Body of pancreas (tissue), 4 donors: ENCODE data around the gene COL28A1. TPM values are rescaled to one million over a fixed set of nuclear protein-coding genes. Genes with fewer than 3 reads are reported as not detected.

Experiments
- ATAC-seq: fragments of 150-250 bp; one replicate; pipeline ENCODE4 v1.9.1; 2016
- DNase-seq, 4 donors: peaks; one replicate each; pipeline ENCODE4 v3.0.0-alpha.2; 2019
- H3K27ac ChIP-seq, 4 donors: fragments of 200-600 bp; sonication (generic); 1 replicate in 3 of 4; 2 replicates in 1 of 4; pipeline versions ENCODE4 v1.5.1 to v1.6.1; 2016 to 2019; ENCODE audit warnings: mild to moderate bottlenecking in 1 of 4, mixed read lengths in 1 of 4, moderate library complexity in 1 of 4
- H3K27me3 ChIP-seq, 2 donors: fragments of 200-600 bp; sonication (generic); one replicate each; pipeline ENCODE4 v1.6.0; 2016; ENCODE audit warnings: mild to moderate bottlenecking in 1 of 2
- H3K36me3 ChIP-seq, 2 donors: fragments of 200-600 bp; sonication (generic); replicated peaks in 1 of 2; 2 replicates each; pipeline ENCODE4 v1.5.1; 2016; ENCODE audit warnings: low read depth in 2 of 2; ENCODE audit not compliant: insufficient read depth in 1 of 2
- H3K4me1 ChIP-seq: fragments of 200-600 bp; sonication (generic); one replicate; pipeline ENCODE4 v1.6.0; 2016
- H3K4me3 ChIP-seq, 2 donors: fragments of 200-600 bp; sonication (generic); 1 replicate in 1 of 2; 2 replicates in 1 of 2; pipeline ENCODE4 v1.5.1; 2016 to 2019
- H3K9me3 ChIP-seq, 3 donors: fragments of 200-600 bp; sonication (generic); 1 replicate in 2 of 3; 2 replicates in 1 of 3; pipeline ENCODE4 v1.5.1; 2016
- POLR2A ChIP-seq, 3 donors: fragments of 450-650 bp; IDR thresholded peaks; one replicate each; pipeline ENCODE4 v1.6.1; 2016; ENCODE audit warnings: antibody characterized with exemption in 3 of 3, mild to moderate bottlenecking in 2 of 3
- WGBS, 2 donors: methylation state at CpG; one replicate each; pipeline ENCODE4 v1.1.5; 2017; 5-methylcytosine and 5-hydroxymethylcytosine counted together
- intact Hi-C: fragments of 100-400 bp; cut with DNase I; formaldehyde crosslinking; loops from one replicate; pipeline ENCODE4 v1.15.1; 2023
- total RNA-seq, 2 donors: library from RNA; depleted of rRNA; stranded (reverse); fragments of >200 nt; gene quantifications; one replicate each; pipeline ENCODE4 v1.1.0, GENCODE V29; 2016
- TF ChIP-seq, protein P1 (sequence below), 7 experiments: fragments of 450-650 bp in 4 of 7; fragments of 200-600 bp in 3 of 7; sonication (generic) in 3 of 7; IDR thresholded peaks; one replicate each; pipeline ENCODE4 v1.5.1; 2016 to 2019; ENCODE audit warnings: antibody characterized with exemption in 7 of 7

COL28A1 gene
- total RNA-seq, 2 donors from 2014 or later, result 13.8 to 16.9 TPM

DNA sequence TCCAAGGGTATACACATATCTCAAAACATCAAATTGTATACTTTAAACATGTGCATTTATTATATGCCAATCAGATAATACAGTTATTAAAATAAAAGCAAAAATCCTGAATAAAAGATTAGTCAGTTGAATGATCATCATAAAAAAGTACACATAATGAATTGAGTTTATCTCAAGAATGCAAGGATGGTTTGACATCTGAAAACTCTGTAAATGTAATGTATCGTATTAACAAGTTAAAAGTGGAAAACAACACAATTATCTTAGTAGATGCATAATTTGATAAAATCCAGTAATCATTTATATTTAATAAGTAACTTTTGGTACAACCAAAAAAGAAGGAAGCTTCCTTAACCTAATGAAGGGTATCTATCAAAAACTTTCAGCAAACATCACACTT is 86.6 kb downstream of the COL28A1 start:
- Histone ChIP-seq H3K9me3 (no peaks in the 10 kb centered on the region), H3K4me3 (no peak overlapping the region), H3K27me3 (no peaks in the 10 kb centered on the region), H3K36me3 (no peaks in the 10 kb centered on the region), H3K27ac (no peak overlapping the region), H3K4me1 (no peaks in the 10 kb centered on the region)
- DNase-seq (no peak), ATAC-seq (no peak)
- 91 to 98% methylated on average over 1 of the region's 1 CpG for WGBS, 2 donors
- TF ChIP-seq, protein P1, sequence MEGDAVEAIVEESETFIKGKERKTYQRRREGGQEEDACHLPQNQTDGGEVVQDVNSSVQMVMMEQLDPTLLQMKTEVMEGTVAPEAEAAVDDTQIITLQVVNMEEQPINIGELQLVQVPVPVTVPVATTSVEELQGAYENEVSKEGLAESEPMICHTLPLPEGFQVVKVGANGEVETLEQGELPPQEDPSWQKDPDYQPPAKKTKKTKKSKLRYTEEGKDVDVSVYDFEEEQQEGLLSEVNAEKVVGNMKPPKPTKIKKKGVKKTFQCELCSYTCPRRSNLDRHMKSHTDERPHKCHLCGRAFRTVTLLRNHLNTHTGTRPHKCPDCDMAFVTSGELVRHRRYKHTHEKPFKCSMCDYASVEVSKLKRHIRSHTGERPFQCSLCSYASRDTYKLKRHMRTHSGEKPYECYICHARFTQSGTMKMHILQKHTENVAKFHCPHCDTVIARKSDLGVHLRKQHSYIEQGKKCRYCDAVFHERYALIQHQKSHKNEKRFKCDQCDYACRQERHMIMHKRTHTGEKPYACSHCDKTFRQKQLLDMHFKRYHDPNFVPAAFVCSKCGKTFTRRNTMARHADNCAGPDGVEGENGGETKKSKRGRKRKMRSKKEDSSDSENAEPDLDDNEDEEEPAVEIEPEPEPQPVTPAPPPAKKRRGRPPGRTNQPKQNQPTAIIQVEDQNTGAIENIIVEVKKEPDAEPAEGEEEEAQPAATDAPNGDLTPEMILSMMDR (IDR thresholded peaks at IDR 0.05), result no peak
- TF ChIP-seq POLR2A (IDR thresholded peaks at IDR 0.05), result no peak
- intact Hi-C loops, result no loop called here

DNA sequence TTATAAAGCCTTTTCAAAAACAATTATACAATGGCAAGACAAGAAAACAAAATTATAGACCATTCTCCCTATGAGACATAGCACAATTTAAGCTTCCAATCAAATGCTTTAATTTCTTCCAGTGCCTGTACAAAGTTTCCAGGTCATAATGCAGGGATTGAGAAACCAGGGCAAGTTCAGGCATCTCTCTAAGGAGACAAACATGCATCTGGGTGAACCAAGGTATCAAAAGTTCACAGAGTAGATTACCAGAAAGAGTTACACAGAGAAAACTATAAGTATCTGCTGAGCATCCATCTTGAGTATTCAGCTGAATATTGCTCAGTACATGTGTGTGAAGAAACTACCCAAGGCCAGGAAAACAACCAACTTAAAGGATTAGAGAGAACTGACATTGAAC is 89.1 kb downstream of the COL28A1 start:
- DNase-seq (no peak), ATAC-seq (no peak)
- H3K27ac ChIP-seq, result no peak overlapping the region
- H3K36me3 ChIP-seq, result no peaks in the 10 kb centered on the region
- intact Hi-C loops, result no loop called here
- H3K27me3 ChIP-seq, result no peaks in the 10 kb centered on the region
- no peaks in the 10 kb centered on the region for H3K4me1 ChIP-seq
- TF ChIP-seq, protein P1 (IDR thresholded peaks at IDR 0.05), result no peak
- no peak for TF ChIP-seq POLR2A (IDR thresholded peaks at IDR 0.05)
- H3K9me3 ChIP-seq, result no peaks in the 10 kb centered on the region
- no peak overlapping the region for H3K4me3 ChIP-seq

DNA sequence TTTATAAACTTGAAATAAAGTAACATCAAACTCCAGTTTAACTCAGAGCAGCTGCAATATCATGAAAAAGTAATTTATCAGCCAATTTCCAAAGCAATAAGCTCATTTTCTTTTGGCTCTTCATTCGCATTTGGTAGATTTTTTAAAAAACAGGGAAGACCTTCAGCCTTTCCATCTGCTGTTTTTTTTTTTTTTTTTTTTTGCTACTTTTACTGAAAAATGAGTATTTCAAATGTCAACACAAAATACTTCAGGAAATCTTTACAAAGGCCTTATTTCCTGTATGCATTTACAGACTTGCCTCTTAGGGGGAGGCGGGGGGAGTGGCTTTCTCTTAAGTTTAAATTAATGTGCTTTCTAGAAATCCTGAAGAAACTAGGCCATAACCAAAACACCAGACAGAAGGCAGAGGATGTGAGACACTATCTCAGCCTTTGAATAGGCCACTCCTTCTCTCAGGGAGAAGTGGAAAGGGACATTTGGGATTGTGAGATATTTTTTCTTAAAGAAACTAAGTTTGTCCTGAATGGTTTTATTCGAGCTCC is 91.8 kb downstream of the COL28A1 start:
- no peaks in the 10 kb centered on the region for H3K9me3 ChIP-seq
- no peak overlapping the region for H3K4me3 ChIP-seq
- 68 to 85% methylated on average over 3 of the region's 3 CpGs for WGBS, 2 donors
- H3K36me3 ChIP-seq, result no peaks in the 10 kb centered on the region
- intact Hi-C loops, result no loop called here
- ATAC-seq, result no peak
- DNase-seq, result no peak
- H3K27me3 ChIP-seq, result no peaks in the 10 kb centered on the region
- H3K27ac ChIP-seq, result no peak overlapping the region
- no peaks in the 10 kb centered on the region for H3K4me1 ChIP-seq
- TF ChIP-seq POLR2A (IDR thresholded peaks at IDR 0.05), result no peak
- TF ChIP-seq, protein P1 (IDR thresholded peaks at IDR 0.05), result no peak

DNA sequence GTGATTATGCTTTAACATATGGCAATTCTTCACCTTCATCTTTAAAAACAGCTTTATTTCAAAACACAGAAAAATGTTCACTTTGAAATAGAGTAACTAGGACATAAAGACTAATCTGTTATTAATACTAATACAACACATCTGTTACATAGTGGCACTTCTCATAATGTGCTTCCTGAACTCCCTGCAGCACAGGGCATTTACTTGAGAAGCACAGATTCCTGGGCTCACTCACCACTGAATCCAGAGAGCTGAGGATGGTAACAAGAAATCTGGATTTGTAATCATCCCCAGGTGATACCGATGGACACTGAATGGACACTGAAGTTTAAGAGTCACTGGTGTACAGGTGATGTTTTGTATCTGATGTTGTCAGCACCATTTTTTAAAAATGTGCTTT is 96.1 kb downstream of the COL28A1 start:
- DNase-seq (no peak), ATAC-seq (no peak)
- Histone ChIP-seq H3K9me3 (no peaks in the 10 kb centered on the region), H3K27me3 (no peaks in the 10 kb centered on the region), H3K27ac (no peak overlapping the region), H3K4me1 (no peaks in the 10 kb centered on the region), H3K4me3 (no peak overlapping the region), H3K36me3 (no peaks in the 10 kb centered on the region)
- intact Hi-C loops, result no loop called here
- no peak for TF ChIP-seq POLR2A (IDR thresholded peaks at IDR 0.05)
- TF ChIP-seq, protein P1 (IDR thresholded peaks at IDR 0.05), result no peak
- WGBS, 2 donors, result 87 to 100% methylated on average over 1 of the region's 1 CpG

DNA sequence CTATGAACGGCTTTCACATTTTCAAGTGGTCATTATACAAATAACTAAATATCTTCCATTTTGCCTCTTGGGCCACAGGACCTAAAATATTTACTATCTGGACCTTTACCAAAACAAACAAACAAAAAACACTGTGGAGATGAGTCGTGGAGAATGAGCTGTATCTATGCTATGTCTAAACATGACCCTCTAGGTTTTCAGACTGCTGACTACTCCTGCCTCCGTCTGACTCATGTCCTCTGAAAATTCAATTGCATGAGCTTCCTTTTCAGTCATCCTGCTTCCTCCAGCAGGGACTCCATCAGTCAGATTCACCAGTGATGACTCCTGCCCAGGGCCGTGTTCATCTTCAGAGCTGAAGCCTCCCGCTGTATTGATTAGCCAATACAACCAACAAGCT is 96.8 kb downstream of the COL28A1 start:
- Histone ChIP-seq H3K9me3 (no peaks in the 10 kb centered on the region), H3K27ac (no peak overlapping the region), H3K36me3 (no peaks in the 10 kb centered on the region), H3K27me3 (no peaks in the 10 kb centered on the region), H3K4me3 (no peak overlapping the region), H3K4me1 (no peaks in the 10 kb centered on the region)
- DNase-seq (no peak), ATAC-seq (no peak)
- 55 to 64% methylated on average over 4 to 5 of the region's 5 CpGs for WGBS, 2 donors
- intact Hi-C loops, result no loop called here
- TF ChIP-seq, protein P1 (IDR thresholded peaks at IDR 0.05), result no peak
- TF ChIP-seq POLR2A (IDR thresholded peaks at IDR 0.05), result no peak
